Ovary (tissue), 3 donors: ENCODE measurements around the gene KIAA1671.

Experiments
- EP300 ChIP-seq: sonication (generic); formaldehyde crosslinking; IDR thresholded peaks from one replicate; pipeline ENCODE4 v1.6.1; 2017; ENCODE audit warnings: antibody characterized with exemption
- POLR2A ChIP-seq: fragments of 450-650 bp; IDR thresholded peaks from one replicate; pipeline ENCODE4 v1.6.1; 2017; ENCODE audit warnings: antibody characterized with exemption, mild to moderate bottlenecking, moderate library complexity
- TF ChIP-seq, protein P1 (sequence below), 3 donors: fragments of 450-650 bp in 2 of 3; fragments of 200-600 bp in 1 of 3; IDR thresholded peaks; one replicate each; pipeline versions ENCODE4 v1.5.1 to v1.8.0; 2016 to 2022; ENCODE audit warnings: antibody characterized with exemption in 3 of 3, mild to moderate bottlenecking in 1 of 3
- donor health status: DM: no; HTN: no; CAD: no.

- TF ChIP-seq, protein P1, sequence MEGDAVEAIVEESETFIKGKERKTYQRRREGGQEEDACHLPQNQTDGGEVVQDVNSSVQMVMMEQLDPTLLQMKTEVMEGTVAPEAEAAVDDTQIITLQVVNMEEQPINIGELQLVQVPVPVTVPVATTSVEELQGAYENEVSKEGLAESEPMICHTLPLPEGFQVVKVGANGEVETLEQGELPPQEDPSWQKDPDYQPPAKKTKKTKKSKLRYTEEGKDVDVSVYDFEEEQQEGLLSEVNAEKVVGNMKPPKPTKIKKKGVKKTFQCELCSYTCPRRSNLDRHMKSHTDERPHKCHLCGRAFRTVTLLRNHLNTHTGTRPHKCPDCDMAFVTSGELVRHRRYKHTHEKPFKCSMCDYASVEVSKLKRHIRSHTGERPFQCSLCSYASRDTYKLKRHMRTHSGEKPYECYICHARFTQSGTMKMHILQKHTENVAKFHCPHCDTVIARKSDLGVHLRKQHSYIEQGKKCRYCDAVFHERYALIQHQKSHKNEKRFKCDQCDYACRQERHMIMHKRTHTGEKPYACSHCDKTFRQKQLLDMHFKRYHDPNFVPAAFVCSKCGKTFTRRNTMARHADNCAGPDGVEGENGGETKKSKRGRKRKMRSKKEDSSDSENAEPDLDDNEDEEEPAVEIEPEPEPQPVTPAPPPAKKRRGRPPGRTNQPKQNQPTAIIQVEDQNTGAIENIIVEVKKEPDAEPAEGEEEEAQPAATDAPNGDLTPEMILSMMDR (IDR thresholded peaks at IDR 0.05), result no peak
- TF ChIP-seq EP300, result no peak
- TF ChIP-seq POLR2A, result no peak
Measured at GRCh38 chr22:24954856-24955255, 2.3 kb downstream of the KIAA1671 start.
